Gastroesophageal sphincter (tissue), 3 donors: ENCODE data around the gene XG.
"Not testable (repeated sequence)": the region's sequence is repeated elsewhere in the genome, so short reads cannot be mapped to it uniquely, and the experiment has no call there.

ENCODE experiments used
- CTCF ChIP-seq, 4 experiments: fragments of 200-600 bp in 2 of 4; fragments of 450-650 bp in 2 of 4; sonication (generic) in 1 of 4; IDR thresholded peaks; one replicate each; pipeline ENCODE4 v1.5.1; 2017 to 2019; ENCODE audit warnings: antibody characterized with exemption in 4 of 4, mild to moderate bottlenecking in 2 of 4, moderate library complexity in 2 of 4
- EP300 ChIP-seq: sonication (generic); formaldehyde crosslinking; IDR thresholded peaks from one replicate; pipeline ENCODE4 v1.6.1; 2017; ENCODE audit warnings: antibody characterized with exemption, mild to moderate bottlenecking
- POLR2A ChIP-seq, 2 donors: fragments of 450-650 bp; IDR thresholded peaks; one replicate each; pipeline ENCODE4 v1.6.1; 2017; ENCODE audit warnings: antibody characterized with exemption in 2 of 2, mild to moderate bottlenecking in 2 of 2, moderate library complexity in 1 of 2

- TF ChIP-seq CTCF (IDR thresholded peaks at IDR 0.05); POLR2A (IDR thresholded peaks at IDR 0.05); EP300: not testable (repeated sequence)
These were observed 45.0 kb downstream of the XG start for GRCh38 chrX:2796808-2797207.
